H1 (cell line): ENCODE measurements around the gene FAM131C. TPM values are rescaled to one million over a fixed set of nuclear protein-coding genes. Genes with fewer than 3 reads are reported as not detected.

Source experiments
- CBX8 ChIP-seq: fragments of 300-800, 300-1000 bp; sonication (generic); IDR thresholded peaks from 2 replicates; pipeline ENCODE4 v1.7.1; 2016; ENCODE audit warnings: low read depth, low read length, borderline replicate concordance
- CREB1 ChIP-seq: IDR thresholded peaks from 2 replicates; pipeline ENCODE4 v1.6.1; 2012; ENCODE audit warnings: inconsistent platforms
- EP300 ChIP-seq, 2 experiments: IDR thresholded peaks; 1 replicate in 1 of 2; 2 replicates in 1 of 2; pipeline ENCODE4 v1.6.1; 2011 to 2012; ENCODE audit warnings: low read depth in 2 of 2, low read length in 2 of 2, mild to moderate bottlenecking in 2 of 2, borderline replicate concordance in 1 of 2, inconsistent platforms in 1 of 2, moderate library complexity in 1 of 2
- HDAC2 ChIP-seq, 2 experiments: fragments of 300-600 bp in 1 of 2; sonication (generic) in 1 of 2; IDR thresholded peaks; 2 replicates each; pipeline ENCODE4 v1.6.1; 2011 to 2012; ENCODE audit warnings: low read depth in 2 of 2, low read length in 2 of 2, mild to moderate bottlenecking in 2 of 2, moderate library complexity in 2 of 2, borderline replicate concordance in 1 of 2, inconsistent platforms in 1 of 2
- JUND ChIP-seq: IDR thresholded peaks from 2 replicates; pipeline ENCODE4 v1.6.1; 2011; ENCODE audit warnings: mild to moderate bottlenecking, improper control_type of control experiment, low read length
- KDM1A ChIP-seq: fragments of 200-600, 300-600 bp; sonication (generic); IDR thresholded peaks from 2 replicates; pipeline ENCODE4 v1.7.1; 2016; ENCODE audit warnings: mild to moderate bottlenecking, low read length, borderline replicate concordance
- PHF8 ChIP-seq: fragments of 200-600 bp; sonication (generic); conservative IDR thresholded peaks from 2 replicates; pipeline ENCODE4 v1.7.1; 2012; ENCODE audit warnings: low read depth, mild to moderate bottlenecking, inconsistent platforms, low read length, moderate library complexity
- POLR2AphosphoS5 ChIP-seq: IDR thresholded peaks from 2 replicates; pipeline ENCODE4 v1.6.1; 2011; ENCODE audit warnings: low read depth, low read length
- RBBP5 ChIP-seq: IDR thresholded peaks from 2 replicates; pipeline ENCODE4 v1.7.1; 2012; ENCODE audit warnings: low read depth, mild to moderate bottlenecking, inconsistent platforms, low read length, moderate library complexity, borderline replicate concordance
- RFX5 ChIP-seq: IDR thresholded peaks from 2 replicates; pipeline ENCODE4 v1.6.1; 2011; ENCODE audit warnings: low read depth, low read length, improper control_type of control experiment, borderline replicate concordance
- RXRA ChIP-seq: IDR thresholded peaks from 2 replicates; pipeline ENCODE4 v1.6.1; 2011; ENCODE audit warnings: low read depth, mild to moderate bottlenecking, low read length, moderate library complexity; ENCODE audit not compliant: insufficient read depth
- SP1 ChIP-seq: IDR thresholded peaks from 2 replicates; pipeline ENCODE4 v1.6.1; 2011; ENCODE audit warnings: low read depth, low read length
- TBP ChIP-seq: IDR thresholded peaks from 2 replicates; pipeline ENCODE4 v1.6.1; 2011; ENCODE audit warnings: low read depth, low read length, improper control_type of control experiment
- TCF12 ChIP-seq: IDR thresholded peaks from 2 replicates; pipeline ENCODE4 v1.6.1; 2011; ENCODE audit warnings: low read depth, mild to moderate bottlenecking, low read length
- polyA plus RNA-seq, 7 experiments: library from polyadenylated mRNA; depleted of rRNA in 3 of 7; stranded (reverse) in 5 of 7; unstranded in 2 of 7; fragments of >200 nt in 5 of 7; fragments of 200-250 nt in 2 of 7; gene quantifications; 1 replicate in 5 of 7; 2 replicates in 1 of 7; 4 replicates in 1 of 7; pipeline versions ENCODE4 v1.2.1 to v1.2.3, GENCODE V29; 2011 to 2013; ENCODE audit warnings: missing spikeins in 2 of 7, mixed read lengths in 2 of 7
- total RNA-seq: library from RNA; stranded (reverse); fragmentation: NEBNext Ultra II Directional; extraction: Animal tissue kit (Norgen Biotek cat#: 25700); gene quantifications from 2 replicates; pipeline ENCODE4 v1.2.1, GENCODE V29; 2021
- TF ChIP-seq, protein P1 (sequence below), 3 experiments: IDR thresholded peaks; 1 replicate in 2 of 3; 2 replicates in 1 of 3; pipeline versions ENCODE4 v1.5.1 to v1.6.1; 2011; ENCODE audit warnings: low read length in 3 of 3, mild to moderate bottlenecking in 3 of 3, inconsistent platforms in 2 of 3, low read depth in 1 of 3, moderate library complexity in 1 of 3; ENCODE audit not compliant: insufficient read depth in 1 of 3; ENCODE audit errors: control extremely low read depth in 1 of 3
- TF ChIP-seq, protein P2 (sequence below): IDR thresholded peaks from 2 replicates; pipeline ENCODE4 v1.6.1; 2012; ENCODE audit warnings: low read length, inconsistent platforms
- TF ChIP-seq, protein P3 (sequence below): IDR thresholded peaks from 2 replicates; pipeline ENCODE4 v1.6.1; 2012; ENCODE audit warnings: inconsistent platforms

Gene FAM131C
- total and polyA plus RNA-seq, 2 of the 8 experiments (the other 6 are each of a cell fraction or from before 2014, with no cell fraction given): 0.73 to 0.78 TPM

DNA sequence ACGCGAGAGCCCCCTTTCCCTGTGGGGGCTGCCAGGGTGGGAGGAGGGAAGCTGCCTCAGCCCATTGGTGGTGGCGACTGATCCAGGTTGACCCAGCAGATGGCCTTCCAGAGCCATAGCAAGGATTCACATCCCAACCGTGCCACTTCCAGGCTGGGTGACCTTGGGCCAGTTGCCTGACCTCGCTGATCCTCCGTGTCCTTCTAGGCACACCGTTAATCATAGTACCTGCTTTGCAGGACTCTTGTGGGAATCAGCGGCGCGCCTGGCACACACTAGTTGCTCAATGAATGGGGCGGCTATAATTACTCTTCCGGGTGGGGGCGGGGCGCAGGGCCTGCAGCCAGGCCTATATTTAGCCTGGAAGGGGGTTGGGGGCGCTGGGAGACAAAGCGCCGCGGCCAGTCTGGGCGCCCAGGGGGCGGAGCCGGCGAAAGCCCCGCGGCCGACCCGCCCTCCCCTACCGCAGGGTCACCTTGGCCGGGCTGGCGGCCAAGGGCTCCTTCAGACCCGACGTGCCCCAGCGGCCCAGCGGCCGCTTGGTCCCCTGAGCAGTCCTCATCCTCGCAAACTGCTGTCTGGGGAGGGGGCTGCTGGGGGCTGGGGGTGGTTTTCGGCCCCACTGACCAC is 60.7 kb downstream of the FAM131C start (continued):
- TF ChIP-seq, protein P1, sequence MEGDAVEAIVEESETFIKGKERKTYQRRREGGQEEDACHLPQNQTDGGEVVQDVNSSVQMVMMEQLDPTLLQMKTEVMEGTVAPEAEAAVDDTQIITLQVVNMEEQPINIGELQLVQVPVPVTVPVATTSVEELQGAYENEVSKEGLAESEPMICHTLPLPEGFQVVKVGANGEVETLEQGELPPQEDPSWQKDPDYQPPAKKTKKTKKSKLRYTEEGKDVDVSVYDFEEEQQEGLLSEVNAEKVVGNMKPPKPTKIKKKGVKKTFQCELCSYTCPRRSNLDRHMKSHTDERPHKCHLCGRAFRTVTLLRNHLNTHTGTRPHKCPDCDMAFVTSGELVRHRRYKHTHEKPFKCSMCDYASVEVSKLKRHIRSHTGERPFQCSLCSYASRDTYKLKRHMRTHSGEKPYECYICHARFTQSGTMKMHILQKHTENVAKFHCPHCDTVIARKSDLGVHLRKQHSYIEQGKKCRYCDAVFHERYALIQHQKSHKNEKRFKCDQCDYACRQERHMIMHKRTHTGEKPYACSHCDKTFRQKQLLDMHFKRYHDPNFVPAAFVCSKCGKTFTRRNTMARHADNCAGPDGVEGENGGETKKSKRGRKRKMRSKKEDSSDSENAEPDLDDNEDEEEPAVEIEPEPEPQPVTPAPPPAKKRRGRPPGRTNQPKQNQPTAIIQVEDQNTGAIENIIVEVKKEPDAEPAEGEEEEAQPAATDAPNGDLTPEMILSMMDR (IDR thresholded peaks at IDR 0.05; ENCODE audit: control extremely low read depth in 1 of 3, insufficient read depth in 1 of 3, low read depth in 1 of 3, low read length in 3 of 3): peak in 2 of 3 experiments; percentile 29; a peak in 2 of 4 replicates
- 0 out of 2 replicates have a peak, but pooled peaks have one; percentile 3 for TF ChIP-seq CREB1
- no peak for TF ChIP-seq JUND
- peak; percentile 45 for TF ChIP-seq POLR2AphosphoS5
- TF ChIP-seq KDM1A: peak; percentile 98; the same call in 1 of the 2 replicates
- TF ChIP-seq EP300 (IDR thresholded peaks at IDR 0.05; ENCODE audit: borderline replicate concordance in 1 of 2, low read depth in 2 of 2, low read length in 2 of 2): peak in 1 of 2 experiments; percentile 39; a peak in 1 of 3 replicates
- TF ChIP-seq CBX8: no peak
- TF ChIP-seq TBP: peak; percentile 52; the same call in 1 of the 2 replicates
- TF ChIP-seq HDAC2 (IDR thresholded peaks at IDR 0.05; ENCODE audit: borderline replicate concordance in 1 of 2, low read depth in 2 of 2, low read length in 2 of 2): peak in 1 of 2 experiments; percentile 71; a peak in 1 of 4 replicates
- TF ChIP-seq TCF12: no peak
- TF ChIP-seq, protein P2, sequence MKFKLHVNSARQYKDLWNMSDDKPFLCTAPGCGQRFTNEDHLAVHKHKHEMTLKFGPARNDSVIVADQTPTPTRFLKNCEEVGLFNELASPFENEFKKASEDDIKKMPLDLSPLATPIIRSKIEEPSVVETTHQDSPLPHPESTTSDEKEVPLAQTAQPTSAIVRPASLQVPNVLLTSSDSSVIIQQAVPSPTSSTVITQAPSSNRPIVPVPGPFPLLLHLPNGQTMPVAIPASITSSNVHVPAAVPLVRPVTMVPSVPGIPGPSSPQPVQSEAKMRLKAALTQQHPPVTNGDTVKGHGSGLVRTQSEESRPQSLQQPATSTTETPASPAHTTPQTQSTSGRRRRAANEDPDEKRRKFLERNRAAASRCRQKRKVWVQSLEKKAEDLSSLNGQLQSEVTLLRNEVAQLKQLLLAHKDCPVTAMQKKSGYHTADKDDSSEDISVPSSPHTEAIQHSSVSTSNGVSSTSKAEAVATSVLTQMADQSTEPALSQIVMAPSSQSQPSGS: no peak
- peak; percentile 82 for TF ChIP-seq RBBP5
- TF ChIP-seq SP1: 0 out of 2 replicates have a peak, but pooled peaks have one; percentile 36
- TF ChIP-seq, protein P3, sequence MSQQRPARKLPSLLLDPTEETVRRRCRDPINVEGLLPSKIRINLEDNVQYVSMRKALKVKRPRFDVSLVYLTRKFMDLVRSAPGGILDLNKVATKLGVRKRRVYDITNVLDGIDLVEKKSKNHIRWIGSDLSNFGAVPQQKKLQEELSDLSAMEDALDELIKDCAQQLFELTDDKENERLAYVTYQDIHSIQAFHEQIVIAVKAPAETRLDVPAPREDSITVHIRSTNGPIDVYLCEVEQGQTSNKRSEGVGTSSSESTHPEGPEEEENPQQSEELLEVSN: 0 out of 2 replicates have a peak, but pooled peaks have one; percentile 11
- TF ChIP-seq RFX5: no peak
- 0 out of 2 replicates have a peak, but pooled peaks have one; percentile 15 for TF ChIP-seq RXRA
- peak; percentile 79; the same call in 1 of the 2 replicates for TF ChIP-seq PHF8
